B cell (primary cell): ENCODE data around the gene PLS3.

Experiments
- CTCF ChIP-seq: fragments of 200-600 bp; IDR thresholded peaks from one replicate; pipeline ENCODE4 v1.8.0; 2022; ENCODE audit warnings: antibody characterized with exemption, mild to moderate bottlenecking
- EZH2 ChIP-seq: IDR thresholded peaks from 2 replicates; pipeline ENCODE4 v1.6.1; 2012; ENCODE audit warnings: borderline replicate concordance, low read depth, mild to moderate bottlenecking, moderate library complexity, low read length; ENCODE audit not compliant: insufficient read depth, poor library complexity, severe bottlenecking

- no peak for TF ChIP-seq CTCF
- TF ChIP-seq EZH2: no peak
Observed at GRCh38 chrX:115579786-115580294, 18.9 kb downstream of the PLS3 start.
